H1 (cell line): ENCODE data around the gene TMCC1. TPM values are rescaled to one million over a fixed set of nuclear protein-coding genes. Genes with fewer than 3 reads are reported as not detected.
"Not testable (repeated sequence)": the region's sequence is repeated elsewhere in the genome, so short reads cannot be mapped to it uniquely, and the experiment has no call there.

Experiments used
- CTCF ChIA-PET: fragments of 300-600 bp; sonication (Branson Sonifier 250); formaldehyde crosslinking; loops from one replicate; lab custom pipeline; 2021; ENCODE audit not compliant: partially characterized antibody; lab: Charles Lee
- POLR2A ChIA-PET: fragments of 300-600 bp; sonication (Branson Sonifier 250); formaldehyde crosslinking; loops from one replicate; lab custom pipeline; 2021; ENCODE audit warnings: inconsistent platforms; ENCODE audit not compliant: partially characterized antibody; lab: Charles Lee
- DNase-seq, 2 experiments: peaks; one replicate each; pipeline versions ENCODE4 v3.0.0 to v3.0.0-alpha.2; 2010 to 2022; ENCODE audit warnings: low spot score in 2 of 2, low read depth in 1 of 2, mixed read lengths in 1 of 2
- FAIRE-seq: peaks from 2 replicates; lab custom pipeline; 2011; peaks lifted over from hg19 to GRCh38; lab: Jason Lieb, UNC
- H2AFZ ChIP-seq: 2 replicates; pipeline ENCODE4 v1.8.1; 2012; ENCODE audit warnings: low read length, inconsistent platforms
- H2AK5ac ChIP-seq: 2 replicates; pipeline ENCODE4 v1.6.1; 2013; ENCODE audit warnings: low read depth, low read length
- H2BK120ac ChIP-seq: replicated peaks from 2 replicates; pipeline ENCODE3; 2013; ENCODE audit warnings: low read depth, low read length, inconsistent platforms
- H2BK12ac ChIP-seq: 2 replicates; pipeline ENCODE4 v1.6.1; 2013; ENCODE audit warnings: low read depth, low read length
- H2BK15ac ChIP-seq: 2 replicates; pipeline ENCODE4 v1.6.1; 2013; ENCODE audit warnings: low read length
- H2BK20ac ChIP-seq: 2 replicates; pipeline ENCODE4 v1.6.1; 2013; ENCODE audit warnings: low read length
- H2BK5ac ChIP-seq: 2 replicates; pipeline ENCODE4 v1.6.1; 2013; ENCODE audit warnings: low read depth, low read length
- H3K14ac ChIP-seq: 2 replicates; pipeline ENCODE4 v1.6.1; 2013; ENCODE audit warnings: inconsistent platforms; ENCODE audit not compliant: insufficient read length
- H3K18ac ChIP-seq: 2 replicates; pipeline ENCODE4 v1.6.1; 2013; ENCODE audit warnings: low read length; ENCODE audit errors: extremely low read depth
- H3K23ac ChIP-seq: 2 replicates; pipeline ENCODE4 v1.6.1; 2013; ENCODE audit warnings: inconsistent platforms; ENCODE audit not compliant: insufficient read length
- H3K23me2 ChIP-seq: 2 replicates; pipeline ENCODE4 v1.6.1; 2013; ENCODE audit warnings: low read depth, low read length
- H3K27ac ChIP-seq: 2 replicates; pipeline ENCODE4 v1.6.1; 2011; ENCODE audit warnings: low read depth, low read length, inconsistent platforms
- H3K27me3 ChIP-seq, 4 experiments: replicated peaks in 1 of 4; 1 replicate in 1 of 4; 2 replicates in 3 of 4; pipeline versions ENCODE4 v1.6.1 to v1.8.1; 2011 to 2013; ENCODE audit warnings: low read length in 3 of 4, mild to moderate bottlenecking in 3 of 4, inconsistent platforms in 2 of 4, mixed read lengths in 2 of 4, moderate library complexity in 1 of 4; ENCODE audit not compliant: control insufficient read depth in 3 of 4, insufficient read depth in 3 of 4; ENCODE audit errors: extremely low read depth in 1 of 4
- H3K36me3 ChIP-seq, 4 experiments: 2 replicates each; pipeline versions ENCODE4 v1.6.1 to v1.8.1; 2011 to 2013; ENCODE audit warnings: mild to moderate bottlenecking in 4 of 4, low read length in 3 of 4, moderate library complexity in 2 of 4, control low read depth in 1 of 4, inconsistent platforms in 1 of 4; ENCODE audit not compliant: insufficient read depth in 4 of 4, control insufficient read depth in 2 of 4
- H3K4ac ChIP-seq: replicated peaks from 2 replicates; pipeline ENCODE3; 2013; ENCODE audit warnings: low read length, low read depth, mixed read lengths, inconsistent platforms; ENCODE audit not compliant: insufficient read length
- H3K4me1 ChIP-seq, 4 experiments: replicated peaks in 1 of 4; 1 replicate in 1 of 4; 2 replicates in 3 of 4; pipeline versions ENCODE4 v1.6.1 to v1.8.1; 2011 to 2013; ENCODE audit warnings: low read length in 3 of 4, inconsistent platforms in 2 of 4, mixed read lengths in 1 of 4; ENCODE audit not compliant: insufficient read depth in 4 of 4, control insufficient read depth in 3 of 4
- H3K4me2 ChIP-seq, 2 experiments: 2 replicates each; pipeline versions ENCODE4 v1.6.1 to v1.8.1; 2011 to 2013; ENCODE audit warnings: low read depth in 2 of 2, low read length in 2 of 2, control low read depth in 1 of 2, inconsistent platforms in 1 of 2, mild to moderate bottlenecking in 1 of 2; ENCODE audit not compliant: insufficient read depth in 1 of 2
- H3K4me3 ChIP-seq, 4 experiments: fragments of 200-600, 300-600 bp in 1 of 4; sonication (generic), shearing (Covaris generic), sonication (Bioruptor Twin) in 1 of 4; 2 replicates each; pipeline versions ENCODE4 v1.5.1 to v1.8.1; 2011 to 2016; ENCODE audit warnings: low read length in 4 of 4, low read depth in 3 of 4, control low read depth in 2 of 4, inconsistent platforms in 2 of 4, mild to moderate bottlenecking in 2 of 4, mixed read lengths in 1 of 4, moderate library complexity in 1 of 4; ENCODE audit not compliant: insufficient read depth in 2 of 4; ENCODE audit errors: extremely low read depth in 1 of 4
- H3K56ac ChIP-seq: replicated peaks from 2 replicates; pipeline ENCODE3; 2013; ENCODE audit warnings: low read depth, mild to moderate bottlenecking, mixed read lengths, low read length, inconsistent platforms; ENCODE audit not compliant: insufficient read length
- H3K79me1 ChIP-seq: 2 replicates; pipeline ENCODE4 v1.6.1; 2013; ENCODE audit warnings: low read depth, low read length, control low read depth
- H3K79me2 ChIP-seq, 2 experiments: 2 replicates each; pipeline versions ENCODE4 v1.6.1 to v1.8.1; 2012 to 2013; ENCODE audit warnings: low read length in 2 of 2, mild to moderate bottlenecking in 2 of 2, inconsistent platforms in 1 of 2; ENCODE audit not compliant: insufficient read depth in 2 of 2, control insufficient read depth in 1 of 2
- H3K9ac ChIP-seq, 4 experiments: replicated peaks in 1 of 4; 1 replicate in 1 of 4; 2 replicates in 3 of 4; pipeline versions ENCODE4 v1.6.1 to v1.8.1; 2011 to 2013; ENCODE audit warnings: low read depth in 3 of 4, low read length in 3 of 4, control low read depth in 2 of 4, mild to moderate bottlenecking in 2 of 4, moderate library complexity in 2 of 4, inconsistent platforms in 1 of 4; ENCODE audit errors: extremely low read depth in 1 of 4
- H3K9me3 ChIP-seq, 2 experiments: 2 replicates each; pipeline versions ENCODE4 v1.6.1 to v1.8.1; 2012 to 2013; ENCODE audit warnings: mild to moderate bottlenecking in 2 of 2, moderate library complexity in 2 of 2, control low read depth in 1 of 2, inconsistent platforms in 1 of 2, low read depth in 1 of 2, low read length in 1 of 2, mixed read lengths in 1 of 2; ENCODE audit not compliant: insufficient read depth in 2 of 2
- H4K20me1 ChIP-seq, 2 experiments: replicated peaks in 1 of 2; 2 replicates each; pipeline versions ENCODE3 to v1.8.1; 2011 to 2013; ENCODE audit warnings: inconsistent platforms in 2 of 2, low read length in 2 of 2, mild to moderate bottlenecking in 1 of 2; ENCODE audit not compliant: insufficient read depth in 2 of 2, control insufficient read depth in 1 of 2
- H4K5ac ChIP-seq: 2 replicates; pipeline ENCODE4 v1.6.1; 2013; ENCODE audit warnings: low read length, low read depth, mixed read lengths, inconsistent platforms; ENCODE audit not compliant: insufficient read length
- H4K8ac ChIP-seq: 2 replicates; pipeline ENCODE4 v1.8.0; 2013; ENCODE audit warnings: mild to moderate bottlenecking, moderate library complexity, low read length, inconsistent platforms; ENCODE audit not compliant: insufficient read depth; ENCODE audit errors: extremely low read depth
- H4K91ac ChIP-seq: replicated peaks from 2 replicates; pipeline ENCODE3; 2013; ENCODE audit warnings: low read length, mixed read lengths, inconsistent platforms; ENCODE audit not compliant: insufficient read length
- WGBS, 2 experiments: shearing (Covaris generic) in 1 of 2; methylation state at CpG; one replicate each; pipeline versions ENCODE4 v1.1.6 to v1.1.7; 2013 to 2015; ENCODE audit warnings: low lambda C conversion rate in 2 of 2, mixed read lengths in 2 of 2, inconsistent platforms in 1 of 2, low coverage in 1 of 2, missing lambda C conversion rate in 1 of 2; ENCODE audit not compliant: insufficient replicate concordance in 2 of 2, insufficient coverage in 1 of 2, insufficient read length in 1 of 2; ENCODE audit errors: extremely low coverage in 1 of 2, missing lambda C conversion rate in 1 of 2; 5-methylcytosine and 5-hydroxymethylcytosine counted together
- polyA plus RNA-seq, 7 experiments: library from polyadenylated mRNA; depleted of rRNA in 3 of 7; stranded (reverse) in 5 of 7; unstranded in 2 of 7; fragments of >200 nt in 5 of 7; fragments of 200-250 nt in 2 of 7; gene quantifications; 1 replicate in 5 of 7; 2 replicates in 1 of 7; 4 replicates in 1 of 7; pipeline versions ENCODE4 v1.2.1 to v1.2.3, GENCODE V29; 2011 to 2013; ENCODE audit warnings: missing spikeins in 2 of 7, mixed read lengths in 2 of 7
- total RNA-seq: library from RNA; stranded (reverse); fragmentation: NEBNext Ultra II Directional; extraction: Animal tissue kit (Norgen Biotek cat#: 25700); gene quantifications from 2 replicates; pipeline ENCODE4 v1.2.1, GENCODE V29; 2021

TMCC1 gene
- total and polyA plus RNA-seq, 2 of the 8 experiments (the other 6 are each of a cell fraction or from before 2014, with no cell fraction given), result 10.4 to 27.1 TPM

DNA sequence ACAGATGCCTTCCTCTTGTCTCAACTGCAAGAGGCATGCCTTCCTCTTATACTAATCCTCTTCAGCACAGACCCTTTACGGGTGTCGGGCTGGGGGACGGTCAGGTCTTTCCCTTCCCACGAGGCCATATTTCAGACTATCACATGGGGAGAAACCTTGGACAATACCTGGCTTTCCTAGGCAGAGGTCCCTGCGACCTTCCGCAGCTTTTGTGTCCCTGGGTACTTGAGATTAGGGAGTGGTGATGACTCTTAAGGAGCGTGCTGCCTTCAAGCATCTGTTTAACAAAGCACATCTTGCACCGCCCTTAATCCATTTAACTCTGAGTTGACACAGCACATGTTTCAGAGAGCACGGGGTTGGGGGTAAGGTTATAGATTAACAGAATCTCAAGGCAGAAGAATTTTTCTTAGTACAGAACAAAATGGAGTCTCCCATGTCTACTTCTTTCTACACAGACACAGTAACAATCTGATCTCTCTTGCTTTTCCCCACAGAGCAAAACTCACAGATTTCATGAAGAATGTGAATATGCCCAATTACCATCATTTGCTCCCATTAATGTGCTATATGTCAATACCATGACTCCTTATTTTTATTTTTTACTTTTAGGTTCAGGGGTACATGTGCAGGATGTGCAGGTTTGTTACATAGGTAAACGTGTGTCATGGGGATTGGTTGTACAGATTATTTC is 251.8 kb downstream of the TMCC1 start:
- H3K14ac ChIP-seq, H4K91ac ChIP-seq, H3K27ac ChIP-seq, H3K4ac ChIP-seq, H3K9me3 ChIP-seq, H4K5ac ChIP-seq, H3K27me3 ChIP-seq, H2BK120ac ChIP-seq, H3K36me3 ChIP-seq, H2BK15ac ChIP-seq, H3K23me2 ChIP-seq, H2AFZ ChIP-seq, H3K79me1 ChIP-seq, H3K23ac ChIP-seq, H2AK5ac ChIP-seq, H4K20me1 ChIP-seq, H3K9ac ChIP-seq, H4K8ac ChIP-seq, CTCF ChIA-PET, H3K4me1 ChIP-seq, H3K56ac ChIP-seq, H2BK20ac ChIP-seq, H2BK12ac ChIP-seq, H3K4me2 ChIP-seq, FAIRE-seq, H3K79me2 ChIP-seq, H3K4me3 ChIP-seq, DNase-seq, H2BK5ac ChIP-seq, H3K18ac ChIP-seq: not testable (repeated sequence)
- POLR2A ChIA-PET, result interaction anchor here (1.2 kb wide), 1 partner anchor 9 kb away, joined by 3 read pairs; no protein-coding TSS in a partner anchor
- whole genome bisulfite sequencing, 2 experiments, result 85% methylated on average over 5 of the region's 10 CpGs; no CpG with 5 or more reads in 1 of the 2 experiments

DNA sequence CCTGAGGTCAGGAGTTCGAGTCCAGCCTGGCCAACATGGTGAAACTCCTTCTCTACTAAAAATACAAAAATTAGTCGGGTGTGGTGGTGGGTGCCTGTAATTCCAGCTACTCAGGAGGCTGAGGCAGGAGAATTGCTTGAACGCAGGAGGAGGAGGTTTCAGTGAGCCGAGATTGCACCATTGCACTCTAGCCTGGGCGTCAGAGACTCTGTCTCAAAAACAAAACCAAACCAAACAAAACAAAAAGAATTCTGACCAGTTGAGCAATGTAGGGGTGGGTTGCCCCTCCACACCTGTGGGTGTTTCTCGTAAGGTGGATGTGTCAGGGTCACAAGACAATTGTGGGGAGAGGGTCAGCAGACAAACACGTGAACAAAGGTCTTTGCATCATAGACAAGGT is 252.5 kb downstream of the TMCC1 start:
- POLR2A ChIA-PET, H4K20me1 ChIP-seq, FAIRE-seq: not testable (repeated sequence)

More for the DNA sequence above, 252.5 kb downstream of the TMCC1 start:
- not testable (repeated sequence) for H3K27me3 ChIP-seq, H3K56ac ChIP-seq, H3K36me3 ChIP-seq, H3K23me2 ChIP-seq, H4K5ac ChIP-seq, H2BK120ac ChIP-seq, DNase-seq, H3K79me2 ChIP-seq, H4K8ac ChIP-seq, H3K23ac ChIP-seq, H3K9me3 ChIP-seq, H4K91ac ChIP-seq, H2BK5ac ChIP-seq, H3K4ac ChIP-seq, H2AK5ac ChIP-seq, H3K79me1 ChIP-seq, H3K9ac ChIP-seq, H2BK20ac ChIP-seq, H2AFZ ChIP-seq, H3K4me3 ChIP-seq, H2BK15ac ChIP-seq, H3K14ac ChIP-seq, H2BK12ac ChIP-seq, H3K4me2 ChIP-seq, H3K27ac ChIP-seq, H3K18ac ChIP-seq, H3K4me1 ChIP-seq
- CTCF ChIA-PET, result interaction anchor here (1.0 kb wide), 1 partner anchor 9 kb away, joined by 5 read pairs; no protein-coding TSS in a partner anchor
- WGBS, 2 experiments, result 84% methylated on average over 7 of the region's 7 CpGs; no CpG with 5 or more reads in 1 of the 2 experiments
